ENCODE data around the gene DRC7.

DRC7 gene

DNA sequence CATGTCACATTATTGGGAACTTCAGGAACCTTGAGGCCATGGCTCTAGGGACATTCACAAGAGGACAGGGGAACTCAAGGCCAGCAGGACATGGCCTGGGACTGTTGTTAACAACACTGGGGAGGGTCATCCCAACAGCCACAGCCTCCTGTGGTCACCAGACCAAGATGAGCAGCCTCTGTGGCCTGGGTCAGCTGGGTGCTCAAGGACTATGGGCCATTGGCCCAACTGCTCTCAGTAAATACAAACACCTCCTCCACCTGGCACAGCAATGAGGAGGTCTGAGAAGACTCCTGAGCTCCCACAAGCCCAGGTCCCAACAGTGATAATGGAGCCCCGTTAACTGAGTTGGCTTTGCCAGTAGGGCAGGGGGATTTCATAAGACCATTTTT is 86.7 kb downstream of the DRC7 start:
- no peak for DNase-seq (ENCODE audit: low read depth in 2 of 2, low spot score in 1 of 2)

Measured in stimulated activated CD8-positive, alpha-beta memory T cell treated with anti-CD3 and anti-CD28 coated beads, Interleukin-4, amount 100 ng/mL, for 1 hour (primary cell).